ENCODE measurements around the gene VSTM2B.

- TF ChIP-seq, protein P1, sequence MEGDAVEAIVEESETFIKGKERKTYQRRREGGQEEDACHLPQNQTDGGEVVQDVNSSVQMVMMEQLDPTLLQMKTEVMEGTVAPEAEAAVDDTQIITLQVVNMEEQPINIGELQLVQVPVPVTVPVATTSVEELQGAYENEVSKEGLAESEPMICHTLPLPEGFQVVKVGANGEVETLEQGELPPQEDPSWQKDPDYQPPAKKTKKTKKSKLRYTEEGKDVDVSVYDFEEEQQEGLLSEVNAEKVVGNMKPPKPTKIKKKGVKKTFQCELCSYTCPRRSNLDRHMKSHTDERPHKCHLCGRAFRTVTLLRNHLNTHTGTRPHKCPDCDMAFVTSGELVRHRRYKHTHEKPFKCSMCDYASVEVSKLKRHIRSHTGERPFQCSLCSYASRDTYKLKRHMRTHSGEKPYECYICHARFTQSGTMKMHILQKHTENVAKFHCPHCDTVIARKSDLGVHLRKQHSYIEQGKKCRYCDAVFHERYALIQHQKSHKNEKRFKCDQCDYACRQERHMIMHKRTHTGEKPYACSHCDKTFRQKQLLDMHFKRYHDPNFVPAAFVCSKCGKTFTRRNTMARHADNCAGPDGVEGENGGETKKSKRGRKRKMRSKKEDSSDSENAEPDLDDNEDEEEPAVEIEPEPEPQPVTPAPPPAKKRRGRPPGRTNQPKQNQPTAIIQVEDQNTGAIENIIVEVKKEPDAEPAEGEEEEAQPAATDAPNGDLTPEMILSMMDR (IDR thresholded peaks at IDR 0.05; ENCODE audit: poor library complexity): no peak
- no peak for TF ChIP-seq EZH2 (IDR thresholded peaks at IDR 0.05; ENCODE audit: borderline replicate concordance)
Observed at GRCh38 chr19:29537601-29538000, 11.8 kb downstream of the VSTM2B start.
